Activated T-helper 1 cell treated with Interleukin-2 at 50 U/mL for 16 hours (primary cell): ENCODE results near the gene SYTL2.

Experiments used
- DNase-seq: peaks from one replicate; pipeline ENCODE4 v3.0.0-alpha.2; 2020; ENCODE audit warnings: low read depth

Gene SYTL2

DNA sequence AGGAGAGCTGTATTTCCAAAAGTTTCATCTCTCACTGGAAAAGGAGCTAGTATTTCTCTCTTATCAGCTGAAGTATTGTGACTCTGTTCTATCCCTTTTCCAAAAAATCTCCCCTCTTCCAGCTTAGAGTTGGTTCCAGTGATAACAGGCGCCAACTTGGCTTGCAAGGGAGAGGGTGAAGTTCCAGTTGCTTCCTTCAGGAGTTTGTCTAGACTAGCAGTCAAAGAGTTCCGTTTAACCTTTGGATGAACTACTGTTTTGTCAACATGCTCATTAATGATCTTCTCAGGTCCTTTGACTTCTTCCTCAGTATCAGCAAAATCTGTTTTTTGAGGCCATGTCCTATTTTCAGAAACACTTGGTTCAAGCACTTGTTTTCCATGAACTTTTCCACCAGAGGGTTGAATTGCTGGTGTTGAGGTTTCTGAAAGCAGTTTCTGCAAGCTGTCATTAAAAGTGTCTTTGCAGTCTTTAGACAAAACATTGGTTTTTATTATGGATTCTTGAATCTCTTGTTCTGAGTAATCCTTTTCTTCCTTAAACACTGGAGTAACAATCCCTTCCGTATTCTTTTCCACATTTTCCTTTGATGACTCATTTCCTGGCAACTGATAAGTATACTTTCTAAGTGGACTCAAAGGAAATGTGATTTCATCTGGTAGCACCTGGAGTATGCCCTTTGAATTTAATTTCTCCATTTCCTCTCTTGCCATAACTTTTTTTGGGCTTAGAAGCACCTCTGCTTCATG is 85.3 kb downstream of the SYTL2 start:
- DNase-seq = no peak

GRCh38 chr11:85724748-85725465 is 86.0 kb downstream of the SYTL2 start:
- DNase-seq = no peak

DNA sequence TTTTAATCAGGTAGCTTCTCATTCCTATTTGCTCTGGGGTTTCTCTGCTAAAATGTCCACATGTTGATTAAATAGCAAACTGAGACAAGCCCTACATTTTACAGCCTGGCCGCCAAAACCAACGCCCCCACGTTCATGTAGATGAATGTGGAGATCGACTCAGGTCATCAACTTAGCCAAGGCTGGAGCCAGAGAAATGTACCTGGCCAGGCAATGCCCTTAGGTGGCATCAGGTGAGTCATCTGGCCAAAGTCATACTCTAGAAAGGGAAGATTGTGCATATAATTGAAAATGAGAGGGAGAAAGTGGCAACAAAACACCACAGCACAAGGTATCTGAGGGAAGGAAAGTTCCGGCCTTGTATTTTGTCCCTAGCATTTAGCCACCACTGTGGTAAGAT is 87.9 kb downstream of the SYTL2 start:
- DNase-seq = no peak

GRCh38 chr11:85721191-85721590 is 89.8 kb downstream of the SYTL2 start:
- DNase-seq = no peak

DNA sequence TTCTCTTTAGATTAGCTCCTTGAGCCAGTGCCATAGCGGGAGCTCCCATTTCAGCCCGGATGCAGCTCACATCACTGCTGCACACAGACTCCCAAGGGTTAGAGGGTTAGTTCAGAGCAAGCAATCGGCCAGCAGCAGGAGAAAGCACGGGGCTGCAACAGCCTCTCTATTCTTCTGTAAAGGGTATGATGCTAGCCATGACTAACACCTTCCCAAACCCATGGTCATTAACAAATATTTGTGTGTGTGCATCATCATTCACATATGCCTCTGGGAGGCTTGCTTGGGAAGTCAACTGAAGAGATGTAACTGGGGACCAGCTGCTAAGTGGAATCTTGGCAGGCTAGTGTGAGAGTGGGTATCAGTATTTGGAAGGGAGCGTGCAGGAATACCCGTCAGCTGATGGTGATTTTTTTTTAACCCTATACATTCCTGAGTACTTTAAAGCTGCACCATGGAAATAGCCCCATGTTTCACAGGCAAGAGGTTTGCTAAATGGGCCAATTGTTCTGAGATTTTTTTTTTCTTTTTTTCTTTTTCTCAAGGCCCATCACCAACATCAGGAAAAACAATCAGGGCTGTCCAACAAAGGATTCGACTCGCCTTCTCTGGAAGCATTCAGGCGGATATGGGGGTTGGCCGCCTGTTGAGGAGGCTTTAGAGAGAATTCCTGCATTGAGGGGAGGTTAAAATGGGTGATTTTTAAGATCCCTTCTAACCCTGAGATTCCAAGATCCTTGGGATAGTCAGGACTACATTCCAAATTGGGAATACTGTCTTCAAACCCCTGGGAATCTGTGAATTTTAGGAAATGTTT is 91.7 kb downstream of the SYTL2 start:
- no peak for DNase-seq

- DNase-seq = no peak
Observed at GRCh38 chr11:85718126-85718943, 92.6 kb downstream of the SYTL2 start.

GRCh38 chr11:85717429-85717828 is 93.5 kb downstream of the SYTL2 start:
- DNase-seq = no peak

- DNase-seq = no peak
Observed at GRCh38 chr11:85712953-85713352, 98.0 kb downstream of the SYTL2 start.

- DNase-seq = no peak
Observed at GRCh38 chr11:85710917-85711316, 100.0 kb downstream of the SYTL2 start.

DNA sequence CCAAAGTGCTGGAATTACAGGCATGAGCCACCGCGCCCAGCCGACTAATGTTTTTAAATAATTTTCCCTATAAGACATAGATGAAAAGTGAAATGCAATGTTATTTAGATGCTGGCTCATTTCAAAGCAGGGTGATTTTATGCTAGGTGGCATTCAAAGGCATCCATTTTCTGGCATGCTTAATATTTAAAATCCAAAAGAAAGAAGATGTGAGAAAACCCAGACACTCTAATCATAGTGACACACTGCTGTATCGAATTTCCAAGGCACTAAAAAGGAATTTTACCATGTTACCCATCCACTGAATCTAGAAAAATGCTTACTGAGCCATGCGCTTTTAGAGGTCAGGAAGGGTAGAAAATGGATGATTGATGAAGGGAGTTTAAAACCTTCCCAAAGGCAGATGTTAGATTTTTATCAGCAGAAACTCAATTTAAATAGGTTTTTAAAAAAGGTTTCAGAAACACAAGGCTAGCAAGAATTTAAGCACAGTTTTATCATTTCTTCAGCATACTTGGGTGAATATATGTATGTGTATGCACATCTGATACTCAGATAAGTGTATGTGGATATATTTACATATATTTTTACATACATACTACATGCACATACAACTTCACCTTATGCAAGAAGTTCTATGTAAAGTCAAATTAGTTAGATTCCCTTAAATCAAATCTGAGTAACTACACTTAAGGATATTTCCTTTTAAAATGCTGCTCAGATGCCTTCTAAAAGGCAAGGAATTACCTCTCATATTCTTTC is 100.8 kb downstream of the SYTL2 start:
- DNase-seq = no peak

DNA sequence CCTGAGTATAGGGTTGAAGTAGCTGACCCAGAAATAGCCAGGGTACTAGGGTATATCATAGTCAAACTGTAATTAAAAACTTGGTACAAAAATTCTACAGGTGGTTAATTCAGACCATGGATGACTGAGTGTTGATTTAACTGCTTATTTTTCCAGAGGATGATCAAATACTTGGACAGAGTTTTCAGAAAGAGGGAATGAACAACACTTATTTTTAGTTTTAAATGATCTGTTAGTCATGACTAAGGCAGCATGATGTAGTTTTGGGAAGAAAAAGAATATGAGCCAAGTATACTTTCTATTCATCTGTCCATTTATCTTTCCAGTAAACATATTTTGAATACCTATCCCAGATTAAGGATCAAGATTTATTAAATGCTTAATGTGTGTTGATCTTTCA is 105.1 kb downstream of the SYTL2 start:
- no peak for DNase-seq

- DNase-seq = no peak
Observed at GRCh38 chr11:85704967-85705366, 106.0 kb downstream of the SYTL2 start.

GRCh38 chr11:85699957-85700741 is 110.8 kb downstream of the SYTL2 start:
- DNase-seq = no peak

- DNase-seq = no peak
Observed at GRCh38 chr11:85698195-85698594, 112.7 kb downstream of the SYTL2 start.

GRCh38 chr11:85697747-85698146 is 113.2 kb downstream of the SYTL2 start:
- no peak for DNase-seq

- DNase-seq = no peak
Observed at GRCh38 chr11:85695546-85695945, 115.4 kb downstream of the SYTL2 start.

DNA sequence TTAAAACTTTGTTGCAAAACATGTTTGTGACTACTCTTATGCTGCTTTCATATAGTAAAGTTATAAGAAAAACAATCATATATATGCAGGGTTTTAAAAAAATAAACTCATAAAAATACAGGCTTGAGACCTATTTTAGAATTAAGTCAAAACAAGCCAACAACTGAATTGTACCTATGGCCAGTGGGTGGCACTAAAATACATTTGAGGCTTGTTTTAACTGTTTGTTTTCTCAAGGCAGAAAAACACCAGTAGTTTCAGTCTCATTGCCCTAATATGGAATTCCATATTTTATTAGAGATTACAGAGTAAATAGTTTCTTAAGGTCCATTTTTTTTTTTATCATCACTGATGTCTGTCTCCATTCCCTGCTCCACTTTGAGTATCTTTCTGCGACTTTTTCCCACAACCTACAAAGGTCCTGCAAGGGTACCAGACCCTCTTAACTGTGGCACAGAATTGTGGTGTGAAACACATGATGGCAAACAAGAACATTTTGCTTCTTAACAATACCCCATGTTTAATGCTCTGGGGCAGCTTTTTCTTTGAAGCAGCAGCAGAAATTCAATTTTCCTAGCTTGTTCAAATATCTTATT is 116.5 kb downstream of the SYTL2 start:
- no peak for DNase-seq

GRCh38 chr11:85685820-85686459 is 125.0 kb downstream of the SYTL2 start, which contains the start of gene CCDC89:
CCDC89 (minus strand) TSS chr11:85686195; CDS start chr11:85686130, 65 bp downstream.
- DNase-seq = no peak

DNA sequence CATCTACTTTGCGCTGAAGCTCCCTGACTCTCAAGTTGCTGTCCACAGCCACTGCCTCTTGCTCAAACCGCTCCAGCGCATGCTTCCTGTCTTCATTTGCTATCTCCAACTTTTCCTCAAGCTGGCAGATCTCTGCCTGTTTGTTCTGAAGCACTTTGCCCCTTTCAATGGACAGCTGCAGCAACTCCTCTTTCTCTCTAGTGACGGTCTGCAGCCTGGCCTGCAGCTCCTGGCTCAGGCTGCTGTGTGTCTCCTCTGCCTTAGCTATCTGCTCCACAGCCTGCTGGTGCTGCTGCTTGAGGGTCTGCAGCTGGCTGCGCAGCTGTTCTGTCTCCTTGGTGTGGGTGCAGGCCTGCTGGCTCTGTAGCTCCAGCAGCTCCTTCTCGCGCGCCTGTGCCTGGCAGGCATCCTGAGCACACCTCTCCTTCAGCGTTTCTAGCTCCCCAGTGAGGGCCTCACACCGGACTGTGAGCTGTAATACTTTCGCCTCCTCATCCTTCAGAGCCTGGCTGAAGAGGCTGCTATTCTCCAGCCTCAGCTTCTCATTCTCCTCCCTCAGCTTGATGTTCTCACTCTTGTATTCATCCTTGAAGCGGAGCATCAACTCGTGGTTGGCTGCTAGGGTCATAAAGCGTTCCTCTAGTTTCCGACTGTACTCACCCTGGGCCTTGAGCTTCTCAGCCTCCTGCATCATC is 125.7 kb downstream of the SYTL2 start:
- DNase-seq = no peak
